Neural cell (in vitro differentiated cells): ENCODE measurements around the gene PCTP. TPM values are rescaled to one million over a fixed set of nuclear protein-coding genes. Genes with fewer than 3 reads are reported as not detected.

Source experiments
- H2AFZ ChIP-seq: fragments of 200-600, 300-800 bp; sonication (generic), shearing (Covaris generic); 2 replicates; pipeline ENCODE4 v1.6.0; 2014; ENCODE audit warnings: low read depth, mild to moderate bottlenecking, antibody characterized with exemption, low read length, moderate library complexity
- H3F3A ChIP-seq: fragments of 200-600 bp; shearing (Covaris generic); 2 replicates; pipeline ENCODE4 v1.6.1; 2016; ENCODE audit warnings: mild to moderate bottlenecking, moderate library complexity, mixed read lengths, antibody characterized with exemption, low read length; ENCODE audit not compliant: insufficient read depth, poor library complexity, severe bottlenecking
- H3K27ac ChIP-seq: fragments of 200-600, 300-800 bp; sonication (generic), shearing (Covaris generic); 2 replicates; pipeline ENCODE4 v1.5.1; 2014; ENCODE audit warnings: mild to moderate bottlenecking, low read length, moderate library complexity
- H3K27me3 ChIP-seq: fragments of 300-800, 200-600 bp; sonication (generic), shearing (Covaris generic); 2 replicates; pipeline ENCODE4 v1.6.0; 2014; ENCODE audit warnings: mild to moderate bottlenecking, low read depth, low read length, moderate library complexity; ENCODE audit not compliant: insufficient read depth
- H3K36me3 ChIP-seq: fragments of 300-800, 200-600 bp; sonication (generic), shearing (Covaris generic); 2 replicates; pipeline ENCODE4 v1.5.1; 2014; ENCODE audit warnings: mild to moderate bottlenecking, antibody characterized with exemption, low read length, moderate library complexity; ENCODE audit not compliant: insufficient read depth
- H3K4me2 ChIP-seq: fragments of 300-800, 200-600 bp; sonication (generic), shearing (Covaris generic); 2 replicates; pipeline ENCODE4 v1.6.0; 2014; ENCODE audit warnings: mild to moderate bottlenecking, low read length
- H3K4me3 ChIP-seq: fragments of 300-800, 200-600 bp; sonication (generic), shearing (Covaris generic); 2 replicates; pipeline ENCODE4 v1.5.1; 2014; ENCODE audit warnings: mild to moderate bottlenecking, low read length, moderate library complexity
- H3K79me2 ChIP-seq: fragments of 200-600 bp; shearing (Covaris generic); replicated peaks from 2 replicates; pipeline ENCODE4 v1.6.0; 2014; ENCODE audit warnings: mild to moderate bottlenecking, low read length, moderate library complexity; ENCODE audit not compliant: insufficient read depth
- H3K9ac ChIP-seq: fragments of 300-800, 200-600 bp; sonication (generic), shearing (Covaris generic); 2 replicates; pipeline ENCODE4 v1.6.1; 2016; ENCODE audit warnings: mild to moderate bottlenecking, low read length, mixed read lengths
- H3K9me2 ChIP-seq: fragments of 200-600 bp; shearing (Covaris generic); 2 replicates; pipeline ENCODE4 v1.6.1; 2016; ENCODE audit warnings: mild to moderate bottlenecking, low read length, mixed read lengths; ENCODE audit not compliant: insufficient read depth
- H3K9me3 ChIP-seq: fragments of 200-600, 300-800 bp; sonication (generic), shearing (Covaris generic); 2 replicates; pipeline ENCODE4 v1.6.1; 2016; ENCODE audit warnings: mild to moderate bottlenecking, mixed run types, low read length, moderate library complexity, mixed read lengths
- H4K20me1 ChIP-seq: fragments of 200-600 bp; shearing (Covaris generic); 2 replicates; pipeline ENCODE4 v1.6.1; 2016; ENCODE audit warnings: mild to moderate bottlenecking, mixed run types; ENCODE audit not compliant: insufficient read depth
- EP300 ChIP-seq: fragments of 450-650 bp; conservative IDR thresholded peaks from 2 replicates; pipeline ENCODE4 v1.6.1; 2014; ENCODE audit warnings: antibody characterized with exemption, mild to moderate bottlenecking, moderate library complexity; ENCODE audit not compliant: poor library complexity, severe bottlenecking
- EZH2 ChIP-seq: fragments of 200-600, 300-800 bp; shearing (Covaris generic), sonication (generic); IDR thresholded peaks from 2 replicates; pipeline ENCODE4 v1.6.1; 2014; ENCODE audit warnings: antibody characterized with exemption, low read length, borderline replicate concordance, mild to moderate bottlenecking; ENCODE audit not compliant: insufficient read depth, poor library complexity, severe bottlenecking
- MXI1 ChIP-seq: fragments of 450-650 bp; conservative IDR thresholded peaks from 2 replicates; pipeline ENCODE4 v1.6.1; 2014; ENCODE audit warnings: antibody characterized with exemption, mild to moderate bottlenecking; ENCODE audit not compliant: poor library complexity, severe bottlenecking
- POLR2AphosphoS5 ChIP-seq: IDR thresholded peaks from 2 replicates; pipeline ENCODE4 v1.6.1; 2012
- RAD21 ChIP-seq: fragments of 450-650 bp; conservative IDR thresholded peaks from 2 replicates; pipeline ENCODE4 v1.6.1; 2014; ENCODE audit warnings: antibody characterized with exemption, mild to moderate bottlenecking, moderate library complexity
- REST ChIP-seq: IDR thresholded peaks from 2 replicates; pipeline ENCODE4 v1.6.1; 2012; ENCODE audit warnings: borderline replicate concordance
- SMC3 ChIP-seq: fragments of 450-650 bp; conservative IDR thresholded peaks from 2 replicates; pipeline ENCODE4 v1.6.1; 2014; ENCODE audit warnings: antibody characterized with exemption, mild to moderate bottlenecking, moderate library complexity; ENCODE audit not compliant: poor library complexity
- TAF1 ChIP-seq: IDR thresholded peaks from 2 replicates; pipeline ENCODE4 v1.6.1; 2012; ENCODE audit warnings: low read depth
- polyA plus RNA-seq: library from polyadenylated mRNA; depleted of rRNA; stranded (reverse); fragments of >200 nt; gene quantifications from 2 replicates; pipeline ENCODE4 v1.2.3, GENCODE V29; 2014
- TF ChIP-seq, protein P1 (sequence below): fragments of 450-650 bp; IDR thresholded peaks from 2 replicates; pipeline ENCODE4 v1.5.1; 2014; ENCODE audit warnings: antibody characterized with exemption, mild to moderate bottlenecking, moderate library complexity; ENCODE audit not compliant: poor library complexity, severe bottlenecking

The PCTP gene
- polyA plus RNA-seq, 1 donor from 2014 or later = 3.9 TPM

GRCh38 chr17:55722742-55723487, 27.9 kb upstream of the PCTP start, which contains the start of gene TMEM100:
TSS of gene TMEM100 (minus strand) at chr17:55722864. CDS start at chr17:55721070, 1,794 bp downstream.
- no peaks in the 10 kb centered on the region for H3K9me3 ChIP-seq
- no peaks in the 10 kb centered on the region for H3K9me2 ChIP-seq
- H3K4me2 ChIP-seq = no peak within 1 kb of the TSS
- H3K27me3 ChIP-seq = no peaks in the 10 kb centered on the region
- H3K4me3 ChIP-seq = no peak within 1 kb of the TSS
- TF ChIP-seq REST (no peak), POLR2AphosphoS5 (no peak), EP300 (no peak), EZH2 (no peak), SMC3 (no peak), TAF1 (no peak)
- TF ChIP-seq, protein P1, sequence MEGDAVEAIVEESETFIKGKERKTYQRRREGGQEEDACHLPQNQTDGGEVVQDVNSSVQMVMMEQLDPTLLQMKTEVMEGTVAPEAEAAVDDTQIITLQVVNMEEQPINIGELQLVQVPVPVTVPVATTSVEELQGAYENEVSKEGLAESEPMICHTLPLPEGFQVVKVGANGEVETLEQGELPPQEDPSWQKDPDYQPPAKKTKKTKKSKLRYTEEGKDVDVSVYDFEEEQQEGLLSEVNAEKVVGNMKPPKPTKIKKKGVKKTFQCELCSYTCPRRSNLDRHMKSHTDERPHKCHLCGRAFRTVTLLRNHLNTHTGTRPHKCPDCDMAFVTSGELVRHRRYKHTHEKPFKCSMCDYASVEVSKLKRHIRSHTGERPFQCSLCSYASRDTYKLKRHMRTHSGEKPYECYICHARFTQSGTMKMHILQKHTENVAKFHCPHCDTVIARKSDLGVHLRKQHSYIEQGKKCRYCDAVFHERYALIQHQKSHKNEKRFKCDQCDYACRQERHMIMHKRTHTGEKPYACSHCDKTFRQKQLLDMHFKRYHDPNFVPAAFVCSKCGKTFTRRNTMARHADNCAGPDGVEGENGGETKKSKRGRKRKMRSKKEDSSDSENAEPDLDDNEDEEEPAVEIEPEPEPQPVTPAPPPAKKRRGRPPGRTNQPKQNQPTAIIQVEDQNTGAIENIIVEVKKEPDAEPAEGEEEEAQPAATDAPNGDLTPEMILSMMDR = no peak
- H3K27ac ChIP-seq = no peak within 1 kb of the TSS
- no peaks in the 10 kb centered on the region for H3F3A ChIP-seq
- H3K36me3 ChIP-seq = no peaks in the 10 kb centered on the region
- no peak within 1 kb of the TSS for H3K9ac ChIP-seq
- H2AFZ ChIP-seq = no peak within 1 kb of the TSS
- no peaks in the 10 kb centered on the region for H3K79me2 ChIP-seq
- H4K20me1 ChIP-seq = no peaks in the 10 kb centered on the region

DNA sequence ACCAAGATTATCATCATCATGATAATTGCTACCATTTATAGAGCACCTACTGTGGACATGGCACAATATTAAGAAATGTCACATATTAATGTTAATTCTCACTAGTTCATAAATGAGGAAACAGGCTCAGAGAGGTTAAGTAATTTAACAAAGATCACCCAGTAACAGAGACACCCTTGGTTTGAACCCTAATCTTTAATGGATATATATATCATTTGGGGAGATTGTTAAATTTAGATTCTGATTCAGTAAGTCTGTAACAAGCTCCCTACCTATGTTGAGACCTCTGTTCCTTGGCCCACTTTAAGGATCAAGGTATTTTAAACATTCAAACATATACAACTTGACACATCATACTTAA, 27.4 kb upstream of the PCTP start:
- H3K9me2 ChIP-seq = no peaks in the 10 kb centered on the region
- no peak overlapping the region for H3K27ac ChIP-seq
- no peak overlapping the region for H3K4me2 ChIP-seq
- no peaks in the 10 kb centered on the region for H4K20me1 ChIP-seq
- H3F3A ChIP-seq = no peaks in the 10 kb centered on the region
- H3K36me3 ChIP-seq = no peaks in the 10 kb centered on the region
- H3K4me3 ChIP-seq = no peak overlapping the region
- no peak overlapping the region for H2AFZ ChIP-seq
- TF ChIP-seq RAD21 = no peak
- no peak for TF ChIP-seq MXI1
- TF ChIP-seq EZH2 = no peak
- TF ChIP-seq, protein P1 = no peak
- no peak for TF ChIP-seq TAF1
- TF ChIP-seq EP300 = no peak
- TF ChIP-seq REST = no peak
- TF ChIP-seq POLR2AphosphoS5 = no peak
- TF ChIP-seq SMC3 = no peak
- no peak overlapping the region for H3K9ac ChIP-seq
- no peaks in the 10 kb centered on the region for H3K27me3 ChIP-seq
- H3K79me2 ChIP-seq = no peaks in the 10 kb centered on the region
- H3K9me3 ChIP-seq = no peaks in the 10 kb centered on the region
